SW480 (cell line): ENCODE measurements around the gene MIXL1.
"Not testable (repeated sequence)": the region's sequence is repeated elsewhere in the genome, so short reads cannot be mapped to it uniquely, and the experiment has no call there.

ENCODE experiments used
- DNase-seq: peaks from one replicate; pipeline ENCODE4 v3.0.0-alpha.2; 2016; ENCODE audit warnings: low spot score

MIXL1 gene

DNA sequence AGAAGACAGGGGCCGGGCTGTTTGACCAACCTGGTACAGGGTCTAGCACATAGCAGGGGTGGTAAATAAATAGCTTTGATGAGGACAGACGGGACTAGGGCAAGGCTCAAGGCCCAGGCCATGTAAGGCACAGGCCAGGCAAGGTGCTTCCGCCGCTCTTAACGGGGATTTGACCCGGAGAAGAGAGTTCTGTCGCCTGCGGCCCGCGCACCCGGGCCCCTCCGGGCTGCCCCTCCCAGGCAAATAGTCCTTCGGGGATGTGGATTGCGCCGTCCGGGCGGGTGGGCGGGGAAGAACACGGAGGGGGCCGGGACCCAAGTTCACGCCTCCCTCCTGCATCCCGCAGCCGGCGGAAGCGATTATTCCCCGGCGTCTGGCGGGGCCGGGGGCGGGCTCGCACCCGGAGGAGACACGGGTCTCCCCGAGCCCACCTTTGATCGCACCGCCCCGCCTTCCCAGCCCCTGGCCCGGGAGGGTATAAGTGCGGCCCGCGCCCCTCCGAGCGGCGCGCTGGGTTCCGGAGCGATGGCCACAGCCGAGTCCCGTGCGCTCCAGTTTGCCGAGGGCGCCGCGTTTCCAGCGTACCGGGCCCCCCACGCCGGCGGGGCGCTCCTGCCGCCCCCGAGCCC lies at the start of gene MIXL1:
TSS of gene MIXL1 (plus strand) at position 508 of the 629 bp plus-strand sequence. CDS start at position 526, 18 bp downstream.
- no peak for DNase-seq

DNA sequence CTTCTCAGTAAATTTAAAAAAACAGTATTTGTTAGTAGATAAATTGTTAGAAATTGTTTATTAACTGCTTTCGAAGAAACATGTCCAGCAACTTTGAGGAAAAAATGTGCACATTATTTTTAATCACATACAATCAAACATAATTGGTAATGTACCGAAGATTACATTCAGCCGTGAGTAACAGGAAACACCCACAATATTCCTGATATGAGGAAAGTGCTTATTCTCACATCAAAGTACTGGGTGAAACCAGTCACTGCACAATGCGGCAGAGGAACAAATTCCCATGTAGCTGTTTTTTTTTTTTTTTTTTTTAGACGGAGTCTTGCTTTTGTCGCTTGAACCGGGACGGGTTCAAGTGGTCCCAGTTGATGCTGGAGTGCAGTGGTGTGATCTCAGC lies 46.6 kb upstream of the MIXL1 start:
- DNase-seq, result no peak

DNA sequence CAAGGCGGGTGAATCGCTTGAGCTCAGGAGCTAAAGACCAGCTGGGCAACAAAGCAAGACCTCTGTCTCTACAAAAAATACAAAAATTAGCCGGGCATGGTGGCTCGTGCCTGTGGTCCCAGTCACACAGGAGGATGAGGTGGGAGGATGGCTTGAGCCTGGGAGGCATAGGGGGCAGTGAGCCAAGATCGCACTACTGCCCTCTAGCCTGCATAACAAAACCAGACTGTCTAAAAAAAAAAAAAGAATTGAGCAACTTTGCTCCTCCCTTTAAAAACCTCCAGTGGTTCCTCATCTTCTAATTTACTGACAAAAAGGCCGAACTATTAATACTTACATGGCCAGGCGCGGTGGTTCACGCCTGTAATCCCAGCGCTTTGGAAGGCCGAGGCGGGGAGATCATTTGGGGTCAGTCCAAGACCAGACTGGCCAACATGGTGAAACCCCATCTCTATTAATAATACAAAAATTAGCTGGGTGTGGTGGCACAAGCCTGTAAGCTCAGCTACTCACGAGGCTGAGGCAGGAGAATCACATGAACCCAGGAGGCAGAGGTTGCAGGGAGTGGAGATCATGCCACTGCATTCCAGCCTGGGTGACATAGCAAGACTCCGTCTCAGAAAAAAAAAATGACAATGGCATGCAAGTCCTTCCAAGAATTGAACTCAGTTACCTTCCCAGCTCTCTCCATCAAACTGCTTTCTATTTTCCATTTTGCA lies 41.3 kb upstream of the MIXL1 start:
- peak; percentile 18 for DNase-seq

DNA sequence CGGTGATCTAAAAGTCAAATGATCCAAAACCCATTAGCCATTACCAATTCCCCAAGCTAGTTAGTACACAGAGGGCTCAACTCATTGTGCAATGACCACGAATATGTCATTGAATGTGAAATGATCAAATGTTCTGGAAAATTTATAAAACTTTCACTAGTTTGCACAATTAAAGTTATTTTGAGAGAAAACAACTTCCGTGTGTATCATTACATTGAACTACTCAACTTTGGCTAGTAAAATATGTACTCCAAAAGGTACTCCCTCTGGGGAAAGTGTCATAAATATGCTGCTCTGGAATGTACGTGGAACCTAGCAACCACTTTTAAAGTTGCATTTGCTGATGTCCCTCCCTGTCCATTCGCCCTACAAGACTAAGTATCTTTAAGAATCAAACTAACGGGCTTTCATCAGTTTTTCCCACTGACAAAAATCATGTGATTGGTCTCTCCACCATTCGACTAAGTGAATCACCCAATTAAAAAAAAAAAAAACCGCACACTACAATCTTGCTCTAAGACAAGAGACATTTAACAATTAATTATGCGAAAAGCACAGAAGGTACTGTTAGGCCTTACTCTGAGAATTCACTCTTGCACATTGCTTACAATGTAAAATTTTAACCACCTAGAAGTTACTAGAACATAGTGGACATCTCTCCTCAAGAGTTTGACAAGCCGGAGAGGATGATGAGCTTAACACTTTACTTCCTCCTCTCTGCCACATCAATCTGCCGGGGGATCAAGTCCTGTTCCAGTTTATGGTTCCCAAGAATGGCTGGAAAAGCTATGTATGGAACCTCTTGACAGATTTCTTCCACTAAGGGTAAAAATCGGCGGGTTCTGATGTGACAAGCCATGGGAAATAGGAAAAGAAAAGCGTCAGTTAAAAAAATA lies 38.1 kb upstream of the MIXL1 start:
- DNase-seq, result no peak

DNA sequence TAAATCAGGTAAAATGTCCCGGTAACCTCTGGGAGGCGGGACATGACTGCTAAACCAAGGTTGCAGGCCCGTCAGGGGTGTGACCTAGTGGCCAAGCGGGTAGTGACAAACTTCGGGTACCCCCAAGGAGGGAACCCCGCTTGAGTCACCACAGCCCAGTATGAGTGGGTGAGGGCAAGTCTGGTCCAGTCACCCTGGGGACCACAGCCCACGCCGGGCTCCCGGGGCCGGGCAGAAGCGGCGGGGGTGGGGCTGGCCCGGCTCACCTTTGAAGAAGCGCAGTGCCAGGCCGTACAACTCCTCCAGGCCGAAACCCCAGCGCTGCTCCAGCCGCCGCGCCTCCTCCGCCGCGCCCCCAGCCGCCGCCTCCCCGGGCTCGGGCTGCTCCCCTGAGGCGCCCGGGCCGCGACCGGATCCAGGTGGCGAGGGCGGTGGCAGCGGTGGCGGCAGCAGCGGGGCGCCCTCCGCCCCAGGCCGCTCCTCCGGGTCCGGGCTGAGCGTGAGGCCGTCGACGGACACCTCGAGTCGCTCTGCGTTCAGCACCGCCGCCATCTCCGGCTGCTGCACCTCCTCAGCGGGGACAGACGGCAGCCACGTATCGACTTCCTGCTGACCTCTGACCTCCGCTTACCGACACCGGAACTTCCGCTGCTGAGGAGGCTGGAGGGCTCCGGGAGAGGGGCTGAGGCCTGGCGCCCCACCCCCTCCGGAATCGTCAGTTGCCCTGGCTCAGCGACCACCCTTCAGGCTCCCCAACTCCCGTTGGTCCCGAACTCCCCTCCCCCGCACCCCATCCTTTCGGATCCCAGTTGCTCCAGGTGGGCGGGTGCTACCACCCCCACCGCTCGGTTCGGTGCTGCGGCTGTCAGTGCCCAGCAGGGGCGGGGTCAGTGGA lies 37.1 kb upstream of the MIXL1 start, which contains the start of gene ACBD3:
TSS of gene ACBD3 (minus strand) at position 618 of the 895 bp plus-strand sequence. CDS start at position 552, 66 bp downstream.
- peak; percentile 90 for DNase-seq

DNA sequence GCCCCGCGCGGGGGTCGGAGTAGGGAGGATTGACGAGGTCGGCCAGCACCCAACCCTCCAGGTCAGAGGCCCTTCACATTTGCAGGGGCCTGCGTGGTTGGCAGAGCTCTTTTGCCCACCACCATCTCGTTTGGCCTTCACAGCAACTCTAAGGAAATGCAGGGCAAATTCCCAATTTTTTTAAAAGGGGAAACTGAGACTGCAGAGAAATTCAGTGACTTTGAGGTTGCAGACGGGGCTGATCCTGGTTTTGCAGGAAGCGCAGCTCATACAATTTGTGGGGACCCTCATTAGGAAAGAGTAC lies 36.5 kb upstream of the MIXL1 start:
- DNase-seq, result no peak

DNA sequence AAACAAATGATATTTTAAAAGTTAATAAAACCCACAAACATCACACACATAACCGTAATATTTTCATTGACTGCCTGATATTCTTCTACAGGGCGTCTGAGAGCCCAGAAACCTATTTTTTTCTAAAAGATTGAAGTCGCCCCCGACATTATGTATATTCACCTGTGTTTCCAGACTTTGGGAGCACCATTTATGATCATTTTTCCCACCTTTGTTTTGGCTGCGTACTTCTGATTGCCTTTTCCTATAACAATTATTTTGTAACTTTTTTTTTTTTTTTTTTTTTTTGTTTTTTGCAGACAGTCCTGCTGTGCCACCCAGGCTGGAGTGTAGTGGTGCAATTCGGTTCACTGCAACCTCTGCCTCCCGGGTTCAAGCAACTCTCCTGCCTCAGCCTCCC lies 36.1 kb upstream of the MIXL1 start:
- no peak for DNase-seq

DNA sequence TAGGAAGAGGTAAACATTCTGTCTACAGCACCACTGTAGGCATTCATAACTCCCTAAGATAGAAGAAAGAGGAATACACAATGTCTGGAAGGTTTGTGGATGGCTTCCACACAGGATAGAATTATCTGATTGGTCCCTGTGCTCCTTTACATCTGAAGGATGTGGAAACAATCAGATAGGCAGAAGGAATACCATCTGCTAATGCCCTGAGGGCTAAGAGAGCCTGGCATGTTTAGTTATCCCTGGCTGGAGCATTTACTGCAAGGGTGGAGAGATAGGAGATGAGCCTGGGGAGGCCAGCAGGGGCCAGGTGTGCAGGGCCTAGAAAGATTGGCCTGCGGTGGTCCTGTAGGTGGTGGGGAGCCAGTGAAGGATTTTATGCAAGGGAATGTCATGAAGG lies 28.3 kb upstream of the MIXL1 start:
- no peak for DNase-seq

DNA sequence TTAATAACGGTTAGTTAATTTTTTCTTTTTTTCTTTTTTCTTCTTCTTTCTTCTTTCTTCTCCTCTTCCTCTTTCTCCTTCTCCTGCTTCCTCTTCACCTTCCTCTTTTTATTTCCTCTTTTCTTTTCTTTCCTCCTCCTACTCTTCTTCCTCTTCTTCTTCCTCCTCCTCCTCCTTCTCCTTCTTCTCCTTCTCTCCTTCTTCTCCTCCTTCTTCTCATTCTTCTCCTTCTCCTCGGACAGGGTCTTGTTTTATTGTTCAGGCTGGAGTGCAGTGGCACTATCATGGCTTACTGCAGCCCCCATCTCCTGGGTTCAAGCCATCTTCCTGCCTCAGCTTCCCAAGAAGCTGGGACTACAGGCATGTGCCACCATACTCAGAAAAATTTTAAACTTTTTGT lies 23.5 kb upstream of the MIXL1 start:
- DNase-seq, result no peak

DNA sequence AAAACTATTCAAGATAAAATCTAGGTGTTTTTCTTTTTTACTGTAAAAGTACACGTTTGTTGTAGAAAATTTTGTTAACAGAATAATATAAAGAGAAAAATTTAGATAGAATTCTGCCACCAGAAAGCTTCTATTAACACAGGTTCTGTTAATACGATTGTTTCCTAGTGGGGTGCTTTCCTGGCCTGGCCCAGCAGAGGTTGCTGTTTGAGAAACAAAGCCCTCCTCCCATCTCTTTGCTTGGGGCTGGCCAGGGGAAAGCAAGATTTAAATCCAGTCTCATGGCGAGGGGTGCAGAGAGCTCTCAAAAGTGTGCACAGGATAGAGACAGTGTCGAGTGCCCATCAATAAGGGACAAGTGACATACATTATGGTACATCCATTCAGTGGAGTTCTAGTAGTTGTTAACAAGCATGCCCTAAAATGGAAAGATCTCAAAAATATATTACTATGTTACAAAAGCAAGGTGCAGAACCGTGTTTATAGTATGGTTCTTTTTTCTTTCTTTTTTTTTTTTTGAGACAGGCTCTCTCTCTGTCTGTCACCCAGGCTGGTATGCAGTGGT lies 22.4 kb upstream of the MIXL1 start:
- no peak for DNase-seq

DNA sequence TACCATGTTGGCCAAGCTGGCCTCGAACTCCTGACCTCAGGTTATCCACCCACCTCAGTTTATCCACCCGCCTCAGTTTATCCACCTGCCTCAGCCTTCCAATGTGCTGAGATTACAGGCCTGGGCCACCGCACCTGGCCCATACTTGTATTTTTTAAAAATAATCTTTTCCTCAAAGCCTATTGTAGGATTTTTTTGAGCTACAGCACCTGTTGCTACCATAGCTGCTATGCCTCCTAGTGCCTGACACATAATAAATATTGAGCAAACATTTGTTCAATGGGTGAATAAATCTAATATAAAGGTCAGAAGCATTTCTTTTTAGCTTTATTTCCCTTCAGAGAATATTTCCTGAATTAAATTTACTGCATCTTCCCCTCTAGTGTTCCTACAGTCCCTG lies 21.2 kb upstream of the MIXL1 start:
- no peak for DNase-seq

DNA sequence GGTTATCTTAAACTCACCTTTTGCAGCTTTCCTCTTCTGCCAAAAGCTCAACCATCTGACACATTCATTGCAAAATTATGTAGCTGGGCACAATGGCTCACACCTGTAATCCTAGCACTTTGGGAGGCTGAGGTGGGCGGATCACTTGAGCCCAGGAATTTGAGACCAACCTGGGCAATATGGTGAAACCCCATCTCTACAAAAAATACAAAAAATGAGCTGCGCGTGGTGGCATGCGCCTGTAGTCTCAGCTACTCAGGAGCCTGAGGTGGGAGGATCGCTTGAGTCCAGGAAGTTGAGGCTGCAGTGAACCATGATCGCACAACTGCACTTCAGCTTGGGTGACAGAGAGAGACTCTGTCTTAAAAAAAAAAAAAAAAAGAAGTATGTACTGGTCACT lies 20.8 kb upstream of the MIXL1 start:
- DNase-seq, result not testable (repeated sequence)

DNA sequence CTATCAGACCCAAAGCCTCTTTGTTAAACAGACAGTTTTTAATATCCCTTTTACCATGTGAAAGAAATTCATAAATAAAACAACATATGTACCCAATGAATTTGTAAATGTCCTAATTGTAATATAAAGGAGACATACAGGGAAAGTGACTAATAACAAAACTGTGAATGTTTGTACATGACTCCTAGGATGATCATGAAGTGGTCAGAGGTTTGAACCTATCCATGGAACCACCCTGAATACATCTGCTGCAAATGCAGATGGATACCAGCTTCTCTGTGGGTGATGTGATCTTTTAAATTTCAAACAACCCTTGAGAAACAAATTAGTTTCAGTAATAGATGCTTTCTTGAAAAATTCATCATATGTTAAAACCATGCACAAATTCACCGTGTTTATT lies 20.2 kb upstream of the MIXL1 start:
- no peak for DNase-seq

DNA sequence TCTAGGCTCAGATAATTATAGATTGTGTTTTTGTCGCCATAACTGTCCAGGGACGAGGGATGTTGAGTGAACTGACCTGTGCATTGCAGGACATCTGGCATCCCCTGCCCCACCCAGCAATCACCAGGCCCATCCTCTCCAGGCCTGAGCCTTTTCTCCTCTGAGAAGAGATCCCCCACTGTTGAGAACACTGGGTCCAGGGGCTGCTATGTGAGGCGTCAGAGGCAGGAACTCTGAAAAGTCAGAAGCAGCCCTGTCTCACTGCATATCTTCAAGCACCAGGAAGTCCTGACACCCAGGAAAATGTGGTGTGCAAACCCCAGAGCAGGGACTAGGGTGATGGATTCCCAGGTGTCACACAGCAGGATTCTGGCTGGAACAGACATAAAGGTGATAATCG lies 19.8 kb upstream of the MIXL1 start:
- DNase-seq, result no peak

DNA sequence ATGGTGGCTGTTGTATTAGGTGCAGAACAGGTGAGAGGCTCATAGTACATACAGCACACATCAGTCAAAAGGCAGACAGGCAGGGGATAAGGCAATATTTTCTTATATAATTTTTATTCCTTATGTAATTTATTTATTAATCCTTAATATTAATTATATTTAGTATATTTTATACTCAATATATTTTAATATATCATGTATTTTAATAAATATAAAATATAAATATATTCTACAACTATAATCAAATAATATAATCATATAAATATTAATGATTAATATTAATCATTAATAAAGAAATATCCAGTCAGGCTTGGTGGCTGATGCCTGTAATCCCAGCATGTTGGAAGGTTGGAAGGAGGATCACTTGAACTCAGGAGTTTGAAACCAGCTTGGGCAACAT lies 19.3 kb upstream of the MIXL1 start:
- no peak for DNase-seq

DNA sequence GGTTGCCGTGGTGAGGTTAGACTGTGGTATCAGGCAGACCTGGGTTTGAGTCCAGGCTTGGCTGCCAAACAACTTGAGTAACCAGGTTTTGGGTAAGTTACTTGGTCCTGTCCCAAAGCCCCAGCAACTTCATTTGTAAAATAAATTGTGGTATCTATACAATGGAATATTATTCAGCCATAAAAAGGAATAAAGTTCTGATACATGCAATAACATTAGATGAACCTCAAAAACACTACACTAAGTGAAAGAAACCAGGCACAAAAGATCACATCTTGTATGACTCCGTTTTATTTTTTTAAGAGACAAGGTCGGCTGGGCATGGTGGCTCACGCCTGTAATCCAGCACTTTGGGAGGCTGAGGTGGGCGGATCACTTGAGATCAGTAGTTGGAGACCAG lies 16.4 kb upstream of the MIXL1 start:
- no peak for DNase-seq

DNA sequence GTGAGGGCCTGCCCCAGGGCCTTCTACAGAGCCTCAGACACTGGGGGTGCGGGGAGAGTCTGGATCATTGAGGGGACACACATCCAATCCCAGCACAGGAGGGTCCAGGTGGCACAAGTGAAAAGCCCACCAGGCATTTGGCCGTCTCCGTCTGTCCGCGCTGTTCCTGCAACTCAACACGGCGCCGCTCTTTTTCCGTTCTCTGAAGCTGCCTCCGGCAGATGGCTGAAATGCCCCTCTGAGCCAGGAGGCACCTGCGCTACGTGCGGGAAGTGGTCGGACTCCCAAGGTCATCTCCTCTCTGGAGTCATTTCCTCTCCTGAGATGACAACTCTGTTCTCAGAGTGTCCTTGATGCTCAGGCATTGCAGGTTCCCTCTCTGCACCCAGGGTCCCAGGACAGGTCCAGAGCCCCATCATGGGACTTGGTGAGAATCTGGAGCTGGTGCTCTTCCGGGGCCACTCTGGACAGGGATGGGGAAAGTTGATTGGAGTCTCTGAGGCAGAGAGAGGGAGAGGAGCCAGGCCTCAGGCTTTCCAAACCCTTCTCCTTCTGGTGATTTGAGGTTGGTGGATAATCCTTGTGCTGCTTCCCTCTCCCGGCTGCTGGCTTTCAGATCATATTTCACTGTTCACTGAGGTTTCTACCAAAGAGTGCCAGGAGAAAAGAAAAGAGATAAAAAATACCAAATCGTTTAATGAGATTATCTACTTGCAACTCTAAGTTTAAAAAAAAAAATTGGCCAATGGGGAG lies 14.0 kb upstream of the MIXL1 start:
- no peak for DNase-seq

DNA sequence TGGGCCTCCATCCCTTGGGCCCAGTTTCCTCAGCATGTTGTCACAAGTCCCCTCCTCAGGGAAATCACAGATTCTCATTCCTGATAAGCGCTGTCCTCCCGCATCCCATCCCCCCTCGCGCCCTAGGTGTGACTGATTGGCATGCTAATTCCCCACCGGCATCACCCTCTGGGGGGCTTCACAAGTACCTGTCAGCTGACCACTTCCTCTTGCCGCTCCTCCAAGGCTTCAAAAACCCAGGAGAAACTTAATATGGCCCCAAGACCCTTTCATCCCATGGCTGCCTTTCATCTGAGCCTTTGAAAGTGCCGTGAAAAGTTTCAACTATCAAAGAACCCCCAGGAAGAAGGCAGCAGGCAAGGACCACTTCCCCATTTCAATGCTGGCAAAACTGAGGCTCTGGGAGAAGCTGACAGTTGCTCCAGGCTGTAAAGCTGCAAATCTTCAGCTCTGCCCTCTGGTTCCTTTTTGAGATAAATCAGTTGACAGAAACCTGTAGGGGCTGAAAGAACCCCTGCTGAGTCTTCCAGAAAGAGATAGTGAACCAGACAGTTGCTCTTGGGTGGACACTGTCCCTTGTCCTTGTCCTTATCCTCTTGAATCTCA lies 12.8 kb upstream of the MIXL1 start:
- DNase-seq, result no peak

DNA sequence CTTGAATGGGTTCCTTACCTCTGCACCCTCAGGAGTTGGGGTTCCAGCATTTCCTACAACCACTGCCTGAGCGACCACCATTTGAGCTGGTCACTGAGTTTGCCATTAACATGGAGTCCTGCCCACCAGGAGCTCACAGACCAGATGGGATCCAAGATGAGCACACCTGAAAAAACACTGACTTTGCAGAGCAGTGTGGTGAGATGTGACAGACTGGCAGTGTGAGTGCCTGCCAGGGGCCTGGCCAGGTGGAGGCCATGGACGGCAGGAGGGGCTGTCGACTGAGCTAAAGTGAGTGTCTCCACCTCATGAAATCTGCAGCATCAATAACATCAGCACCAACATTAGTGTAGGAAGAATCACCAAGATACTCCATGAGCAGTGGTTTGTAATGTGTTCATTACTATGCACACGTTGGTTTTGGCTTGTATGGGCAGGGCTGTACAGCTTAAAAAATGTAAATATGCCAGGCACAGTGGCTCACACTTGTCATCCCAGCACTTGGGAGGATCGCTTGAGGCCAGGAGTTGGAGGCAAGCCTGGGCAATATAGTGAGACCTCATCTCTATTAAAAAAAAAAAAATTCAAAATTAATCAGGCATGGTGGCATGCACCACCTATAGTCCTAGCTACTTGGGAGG lies 12.2 kb upstream of the MIXL1 start:
- DNase-seq, result no peak

DNA sequence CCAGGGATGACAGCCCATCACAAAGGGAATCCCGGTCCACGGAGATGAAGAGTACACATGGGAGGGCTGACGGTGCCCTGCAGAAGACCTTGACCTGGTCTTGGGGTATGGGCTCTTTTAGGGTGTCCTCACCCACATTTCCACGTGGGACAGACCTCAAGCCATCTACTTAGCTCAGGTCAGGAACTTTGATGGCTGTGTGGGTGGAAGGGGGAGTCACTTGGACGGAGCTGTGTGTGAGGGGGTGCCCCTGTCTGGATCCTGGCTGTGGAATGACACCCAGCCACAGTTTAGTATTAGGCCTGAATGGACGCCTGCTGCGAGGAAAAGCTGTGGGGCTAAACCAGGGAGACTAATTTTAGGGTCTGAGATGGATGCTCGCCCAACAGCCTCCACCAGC lies 10.9 kb upstream of the MIXL1 start:
- DNase-seq, result no peak
